GM13977 (cell line): ENCODE measurements around the gene GPR180.

Experiments
- DNase-seq: peaks from one replicate; pipeline ENCODE4 v3.0.0; 2012; ENCODE audit warnings: low spot score
- CTCF ChIP-seq: IDR thresholded peaks from 2 replicates; pipeline ENCODE4 v1.5.1; 2012; ENCODE audit warnings: mild to moderate bottlenecking, control low read depth; ENCODE audit not compliant: insufficient read depth; ENCODE audit errors: extremely low read depth, missing control alignments
- in situ Hi-C: fragments of 300-500 bp; cut with MboI; formaldehyde crosslinking; loops from one replicate; pipeline ENCODE4 v1.12.0; 2022; ENCODE audit warnings: low sequenced_read_pairs, low pct_unique_long_range_greater_than_20kb, mixed read lengths, inconsistent platforms; ENCODE audit not compliant: unreplicated experiment

The GPR180 gene

DNA sequence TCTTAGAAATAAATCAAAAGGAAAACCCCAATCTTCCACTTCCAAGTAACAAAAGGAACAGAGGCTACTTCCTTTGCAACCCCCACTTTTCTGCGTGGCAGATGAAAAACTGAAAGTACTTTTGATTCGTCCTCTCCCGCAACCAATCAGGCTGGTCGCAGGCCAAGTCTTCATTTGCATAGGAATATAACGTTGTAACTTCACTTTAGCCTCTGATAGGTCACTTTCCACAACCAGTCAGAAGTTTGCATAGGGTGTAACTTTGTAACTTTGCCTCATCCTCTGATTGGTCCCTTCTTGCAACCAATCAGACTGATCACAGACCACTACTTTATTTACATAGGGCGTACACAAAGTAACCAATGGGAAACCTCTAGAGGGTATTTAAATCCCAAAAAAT, 42.9 kb upstream of the GPR180 start:
- TF ChIP-seq CTCF, result no peak
- no peak for DNase-seq
- in situ Hi-C loops, result no loop called here

- in situ Hi-C loops, result no loop called here
- TF ChIP-seq CTCF, result no peak
- no peak for DNase-seq
Measured at GRCh38 chr13:94559222-94559795, 42.3 kb upstream of the GPR180 start.

GRCh38 chr13:94560116-94560515, 41.5 kb upstream of the GPR180 start:
- TF ChIP-seq CTCF, result no peak
- no peak for DNase-seq
- in situ Hi-C loops, result no loop called here

DNA sequence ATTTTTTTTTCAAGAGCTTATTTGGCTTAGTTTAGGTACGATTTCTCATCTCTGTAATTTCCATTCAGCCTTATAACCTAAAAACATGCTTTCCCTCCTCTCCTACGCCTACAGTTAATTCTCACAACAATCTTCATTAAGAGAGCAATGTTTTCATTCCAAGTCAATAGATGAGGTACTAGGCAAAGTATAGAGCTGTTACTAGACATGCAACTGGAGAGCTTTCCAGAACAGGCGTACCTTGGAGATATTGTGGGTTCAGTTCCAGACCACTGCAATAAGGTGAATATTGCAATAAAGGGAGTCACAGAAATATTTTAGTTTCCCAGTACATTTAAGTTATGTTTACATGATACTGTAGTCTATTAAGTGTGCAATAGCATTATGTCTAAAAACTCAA, 40.5 kb upstream of the GPR180 start:
- TF ChIP-seq CTCF, result no peak
- no peak for DNase-seq
- in situ Hi-C loops, result no loop called here

- TF ChIP-seq CTCF, result no peak
- in situ Hi-C loops, result no loop called here
- no peak for DNase-seq
Measured at GRCh38 chr13:94567581-94567980, 34.1 kb upstream of the GPR180 start.

GRCh38 chr13:94568443-94568842, 33.2 kb upstream of the GPR180 start:
- DNase-seq, result no peak
- in situ Hi-C loops, result no loop called here
- TF ChIP-seq CTCF, result no peak

DNA sequence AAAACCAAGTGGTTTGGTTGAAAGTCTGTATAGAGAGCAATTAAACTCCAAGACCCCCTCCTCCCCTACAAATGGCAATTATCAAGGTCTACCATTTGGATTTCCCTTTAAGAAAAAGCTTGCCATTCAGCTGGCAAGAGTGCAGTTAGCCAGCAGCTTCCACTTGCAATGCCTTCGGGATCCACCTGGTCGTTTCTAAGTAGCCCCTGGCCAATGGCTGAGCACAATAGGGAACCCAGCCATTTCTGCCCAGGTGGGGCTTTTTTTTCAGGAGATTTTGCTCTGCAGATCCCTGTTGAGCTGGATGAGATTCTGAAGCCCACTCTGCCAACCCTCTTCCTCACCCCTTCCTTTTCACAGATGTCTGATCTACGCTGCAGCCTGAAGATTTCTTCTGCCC, 32.0 kb upstream of the GPR180 start:
- no peak for DNase-seq
- in situ Hi-C loops, result no loop called here
- no peak for TF ChIP-seq CTCF
